Lower lobe of right lung (tissue), 2 donors: Measurements from ENCODE around the gene DDX17. TPM values are rescaled to one million over a fixed set of nuclear protein-coding genes. Genes with fewer than 3 reads are reported as not detected.
"Not testable (repeated sequence)": the region's sequence is repeated elsewhere in the genome, so short reads cannot be mapped to it uniquely, and the experiment has no call there.

Experiments used
- ATAC-seq, 2 donors: fragments of 200-7000 bp; cut with Tn5 transposase; one replicate each; pipeline ENCODE4 v1.9.1; 2020 to 2022; ENCODE audit warnings: mild to moderate bottlenecking in 2 of 2, moderate library complexity in 2 of 2
- DNase-seq: peaks from one replicate; pipeline ENCODE4 v3.0.0-alpha.2; 2020
- H3K27ac ChIP-seq: fragments of 200-600 bp; one replicate; pipeline ENCODE4 v1.8.0; 2022
- H3K27me3 ChIP-seq: fragments of 200-600 bp; one replicate; pipeline ENCODE4 v1.8.0; 2022; ENCODE audit warnings: low read depth
- H3K36me3 ChIP-seq: fragments of 200-600 bp; one replicate; pipeline ENCODE4 v1.8.0; 2022; ENCODE audit warnings: mild to moderate bottlenecking
- H3K4me1 ChIP-seq: fragments of 200-600 bp; one replicate; pipeline ENCODE4 v1.8.0; 2022
- H3K4me3 ChIP-seq: fragments of 200-600 bp; one replicate; pipeline ENCODE4 v1.8.0; 2022; ENCODE audit warnings: mild to moderate bottlenecking
- H3K9me3 ChIP-seq: fragments of 200-600 bp; one replicate; pipeline ENCODE4 v1.8.0; 2022
- intact Hi-C: fragments of 100-400 bp; cut with DNase I; formaldehyde crosslinking; loops from one replicate; pipeline ENCODE4 v1.11.0; 2022
- total RNA-seq: library from RNA; stranded (reverse); fragmentation: NEBNext Ultra II Directional; extraction: Animal tissue kit (Norgen Biotek cat#: 25700); gene quantifications from one replicate; pipeline ENCODE4 v1.2.1, GENCODE V29; 2021
- TF ChIP-seq, protein P1 (sequence below): fragments of 200-600 bp; IDR thresholded peaks from one replicate; pipeline ENCODE4 v1.8.0; 2022; ENCODE audit warnings: antibody characterized with exemption, mild to moderate bottlenecking
- donor health status: DM: no; HTN: yes; CAD: no; lungs with severe emphysema.

Gene DDX17
- total RNA-seq, 1 donor from 2014 or later: 457 TPM

- ATAC-seq (no peak), DNase-seq (no peak)
- H3K9me3 ChIP-seq: no peaks in the 10 kb centered on the region
- TF ChIP-seq, protein P1, sequence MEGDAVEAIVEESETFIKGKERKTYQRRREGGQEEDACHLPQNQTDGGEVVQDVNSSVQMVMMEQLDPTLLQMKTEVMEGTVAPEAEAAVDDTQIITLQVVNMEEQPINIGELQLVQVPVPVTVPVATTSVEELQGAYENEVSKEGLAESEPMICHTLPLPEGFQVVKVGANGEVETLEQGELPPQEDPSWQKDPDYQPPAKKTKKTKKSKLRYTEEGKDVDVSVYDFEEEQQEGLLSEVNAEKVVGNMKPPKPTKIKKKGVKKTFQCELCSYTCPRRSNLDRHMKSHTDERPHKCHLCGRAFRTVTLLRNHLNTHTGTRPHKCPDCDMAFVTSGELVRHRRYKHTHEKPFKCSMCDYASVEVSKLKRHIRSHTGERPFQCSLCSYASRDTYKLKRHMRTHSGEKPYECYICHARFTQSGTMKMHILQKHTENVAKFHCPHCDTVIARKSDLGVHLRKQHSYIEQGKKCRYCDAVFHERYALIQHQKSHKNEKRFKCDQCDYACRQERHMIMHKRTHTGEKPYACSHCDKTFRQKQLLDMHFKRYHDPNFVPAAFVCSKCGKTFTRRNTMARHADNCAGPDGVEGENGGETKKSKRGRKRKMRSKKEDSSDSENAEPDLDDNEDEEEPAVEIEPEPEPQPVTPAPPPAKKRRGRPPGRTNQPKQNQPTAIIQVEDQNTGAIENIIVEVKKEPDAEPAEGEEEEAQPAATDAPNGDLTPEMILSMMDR: no peak
- H3K27ac ChIP-seq: no peak overlapping the region
- peaks cover 11% of the 10 kb centered on the region for H3K4me1 ChIP-seq
- intact Hi-C loops: no loop called here
- no peaks in the 10 kb centered on the region for H3K27me3 ChIP-seq
- peaks cover 46% of the 10 kb centered on the region for H3K36me3 ChIP-seq
- H3K4me3 ChIP-seq: no peak overlapping the region
Measured at GRCh38 chr22:38479096-38479837, 26.8 kb downstream of the DDX17 start.

GRCh38 chr22:38477585-38477984, 28.5 kb downstream of the DDX17 start:
- Histone ChIP-seq H3K9me3 (no peaks in the 10 kb centered on the region), H3K4me1 (peaks cover 10% of the 10 kb centered on the region)

DNA sequence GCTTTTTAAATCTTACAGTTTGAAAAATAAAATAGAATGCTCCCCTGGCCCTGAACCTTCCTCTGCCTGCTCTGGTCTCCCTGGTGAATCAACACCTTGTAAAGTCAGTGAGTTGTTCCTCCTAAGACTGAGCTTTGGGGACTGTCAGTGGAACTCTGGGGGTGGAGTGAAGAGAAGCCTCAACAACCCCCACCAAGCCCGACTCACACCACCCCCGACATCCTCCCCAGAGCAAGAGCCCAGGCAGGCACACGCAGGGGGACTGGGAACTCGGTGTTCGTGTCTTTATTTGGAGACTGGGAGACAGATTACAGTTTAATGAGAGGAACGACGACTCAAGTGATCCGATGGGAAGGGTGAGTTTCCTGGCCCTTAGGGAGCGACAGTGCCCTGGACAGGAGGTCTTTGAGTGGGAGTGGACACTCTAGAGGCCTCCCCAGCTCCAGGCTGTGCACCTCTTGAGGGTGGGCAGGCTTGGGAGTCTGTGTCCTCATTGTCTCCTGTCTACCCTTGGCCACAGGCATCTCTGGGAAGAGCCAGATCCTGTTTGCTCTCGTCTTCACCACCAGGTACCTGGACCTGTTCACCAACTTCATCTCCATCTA, 32.0 kb downstream of the DDX17 start:
- no peak overlapping the region for H3K4me3 ChIP-seq
- DNase-seq: no peak
- ATAC-seq: no peak
- H3K27ac ChIP-seq: no peak overlapping the region
- no peaks in the 10 kb centered on the region for H3K27me3 ChIP-seq
- H3K36me3 ChIP-seq: no peaks in the 10 kb centered on the region
- H3K4me1 ChIP-seq: no peaks in the 10 kb centered on the region
- H3K9me3 ChIP-seq: no peaks in the 10 kb centered on the region
- intact Hi-C loops: no loop called here
- TF ChIP-seq, protein P1: no peak

More at GRCh38 chr22:38477585-38477984, 28.5 kb downstream of the DDX17 start:
- intact Hi-C loops: no loop called here
- TF ChIP-seq, protein P1: no peak
- Histone ChIP-seq H3K36me3 (peaks cover 29% of the 10 kb centered on the region), H3K4me3 (no peak overlapping the region), H3K27me3 (no peaks in the 10 kb centered on the region), H3K27ac (no peak overlapping the region)
- DNase-seq (no peak), ATAC-seq (no peak)

- ATAC-seq (no peak), DNase-seq (peak; percentile 24)
- H3K9me3 ChIP-seq: no peaks in the 10 kb centered on the region
- H3K4me3 ChIP-seq: no peak overlapping the region
- TF ChIP-seq, protein P1: no peak
- H3K36me3 ChIP-seq: no peaks in the 10 kb centered on the region
- H3K27ac ChIP-seq: no peak overlapping the region
- intact Hi-C loops: no loop called here
- peaks cover 10% of the 10 kb centered on the region for H3K27me3 ChIP-seq
- H3K4me1 ChIP-seq: peaks cover 17% of the 10 kb centered on the region
Measured at GRCh38 chr22:38471237-38471636, 34.9 kb downstream of the DDX17 start.

DNA sequence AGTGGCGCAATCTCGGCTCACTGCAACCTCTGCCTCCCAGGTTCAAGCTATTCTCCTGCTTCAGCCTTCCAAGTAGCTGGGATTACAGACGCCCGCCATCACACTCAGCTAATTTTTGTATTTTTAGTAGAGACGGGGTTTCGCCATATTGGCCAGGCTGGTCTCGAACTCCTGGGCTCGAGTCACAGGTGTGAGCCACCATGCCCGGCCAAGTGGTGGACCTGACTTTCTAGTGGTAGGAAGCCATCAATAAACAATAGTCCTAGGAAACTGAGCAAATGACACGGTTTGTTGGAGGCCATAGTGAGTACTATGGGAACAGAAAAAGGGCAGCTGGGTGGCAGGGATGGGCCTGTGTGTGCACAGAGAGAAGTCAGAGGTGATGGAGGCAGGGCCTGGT, 35.9 kb downstream of the DDX17 start:
- peak; percentile 28 for DNase-seq
- intact Hi-C loops: not testable (repeated sequence)

GRCh38 chr22:38469306-38469781, 36.8 kb downstream of the DDX17 start:
- Histone ChIP-seq H3K4me1 (peaks cover 17% of the 10 kb centered on the region), H3K9me3 (no peaks in the 10 kb centered on the region), H3K4me3 (no peak overlapping the region), H3K36me3 (no peaks in the 10 kb centered on the region), H3K27me3 (peaks cover 12% of the 10 kb centered on the region), H3K27ac (no peak overlapping the region)
- TF ChIP-seq, protein P1: no peak
- ATAC-seq (no peak), DNase-seq (peak; percentile 21)
- intact Hi-C loops: no loop called here

More for the DNA sequence above, 35.9 kb downstream of the DDX17 start:
- not testable (repeated sequence) for H3K36me3 ChIP-seq, H3K9me3 ChIP-seq, H3K4me3 ChIP-seq, ATAC-seq, H3K27ac ChIP-seq
- Histone ChIP-seq H3K27me3 (peaks cover 12% of the 10 kb centered on the region), H3K4me1 (peaks cover 17% of the 10 kb centered on the region)
